Measurements from ENCODE around the gene ADARB2.

Gene ADARB2

DNA sequence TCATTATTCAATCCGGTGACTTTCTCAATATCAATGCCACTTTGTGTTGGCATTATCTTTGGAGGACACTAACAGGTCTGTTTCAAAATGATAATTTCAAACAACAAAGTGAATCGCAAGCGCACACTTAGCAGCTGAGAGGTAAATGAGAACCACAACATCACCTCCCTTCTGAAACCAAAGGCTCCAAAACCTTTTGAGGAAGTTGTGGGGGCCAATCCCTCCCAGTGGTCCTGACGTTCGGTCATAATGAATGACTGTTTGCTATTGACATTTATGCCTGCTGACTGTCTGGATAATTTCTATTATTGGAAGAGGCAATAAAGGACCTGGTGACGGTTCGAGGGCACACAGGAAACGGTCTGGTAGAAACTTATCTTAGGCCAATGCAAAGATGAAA, 1.8 kb downstream of the ADARB2 start:
- no peak for DNase-seq

DNA sequence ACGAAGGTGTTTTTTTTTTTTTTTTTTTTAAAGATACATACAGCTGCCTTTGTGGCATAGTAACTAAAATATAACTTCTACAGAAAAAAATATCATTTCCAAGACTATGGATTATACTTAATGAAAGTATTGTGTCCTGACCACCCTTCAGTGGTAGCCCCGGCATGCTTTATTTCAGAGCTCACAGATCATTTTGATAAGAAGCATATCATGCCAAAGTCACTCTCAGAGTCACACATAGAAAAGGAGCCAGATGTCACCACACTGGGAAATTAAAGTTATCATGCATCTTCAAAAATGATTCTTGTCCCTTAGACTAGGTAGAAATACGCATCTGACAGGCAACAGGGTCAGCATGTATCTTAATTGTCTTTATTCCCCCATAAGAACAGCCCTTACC, 3.0 kb downstream of the ADARB2 start:
- no peak for DNase-seq

GRCh38 chr10:1733720-1734119, 3.6 kb downstream of the ADARB2 start:
- no peak for DNase-seq

- DNase-seq: no peak
Measured at GRCh38 chr10:1732564-1732996, 4.7 kb downstream of the ADARB2 start.

DNA sequence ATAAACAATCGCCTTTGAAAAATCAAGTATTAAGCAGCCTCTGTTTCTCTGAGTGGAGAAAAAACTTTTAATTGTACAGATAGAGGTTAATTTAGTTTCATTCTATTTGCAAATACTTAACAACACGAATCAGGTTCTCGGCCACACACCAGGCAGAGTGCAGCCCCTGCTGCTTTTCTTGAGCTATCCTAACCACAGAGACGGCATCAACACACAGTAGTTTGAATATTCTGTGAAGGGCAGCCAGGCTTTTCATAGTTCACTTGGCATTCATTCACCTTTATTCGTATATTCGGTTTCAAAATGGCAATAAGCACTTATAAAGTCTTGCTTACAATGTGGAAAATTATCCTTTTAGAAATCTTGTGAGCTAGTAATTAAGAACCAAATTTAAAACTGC, 5.7 kb downstream of the ADARB2 start:
- no peak for DNase-seq

DNA sequence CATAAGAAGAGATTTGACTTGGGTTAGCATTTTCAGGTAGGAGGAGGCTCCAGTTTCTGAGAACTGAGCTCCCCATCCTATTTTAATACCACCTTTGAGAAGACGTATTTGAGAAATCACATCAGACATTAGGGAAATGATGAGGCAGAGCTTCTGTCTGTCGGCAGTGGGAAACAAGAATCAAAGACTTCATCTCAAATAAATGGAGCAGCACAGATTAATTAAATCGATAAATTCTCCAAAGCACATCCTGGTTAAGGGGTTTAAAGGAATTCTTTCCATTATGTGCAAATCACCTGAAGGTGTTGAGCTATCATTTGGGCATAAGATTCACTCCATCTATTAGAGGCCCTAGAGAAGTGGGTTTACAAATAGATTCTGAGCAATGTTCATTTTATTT, 7.6 kb downstream of the ADARB2 start:
- no peak for DNase-seq

- no peak for DNase-seq
Measured at GRCh38 chr10:1726861-1727260, 10.5 kb downstream of the ADARB2 start.

GRCh38 chr10:1724921-1725488, 12.3 kb downstream of the ADARB2 start:
- no peak for DNase-seq

- DNase-seq: no peak
Measured at GRCh38 chr10:1716839-1717238, 20.5 kb downstream of the ADARB2 start.

DNA sequence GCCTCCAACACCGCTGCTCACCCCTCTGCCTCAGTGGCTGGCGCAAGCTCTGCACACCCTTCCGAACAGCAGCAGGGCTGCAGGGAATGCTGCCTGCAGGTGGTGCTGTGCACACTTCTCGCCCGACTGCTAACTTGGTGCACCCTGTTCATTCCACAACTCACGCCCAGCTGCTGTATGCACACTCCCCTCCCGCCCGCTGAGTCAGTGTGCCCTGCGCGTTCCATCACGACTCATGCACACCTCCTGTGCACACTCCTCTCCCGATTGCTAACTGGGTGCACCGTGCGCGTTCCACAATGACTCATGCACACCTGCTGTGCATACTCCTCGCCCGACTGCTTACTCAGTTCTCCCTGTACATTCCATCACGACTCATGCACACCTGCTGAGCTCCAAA, 21.5 kb downstream of the ADARB2 start:
- DNase-seq: no peak

DNA sequence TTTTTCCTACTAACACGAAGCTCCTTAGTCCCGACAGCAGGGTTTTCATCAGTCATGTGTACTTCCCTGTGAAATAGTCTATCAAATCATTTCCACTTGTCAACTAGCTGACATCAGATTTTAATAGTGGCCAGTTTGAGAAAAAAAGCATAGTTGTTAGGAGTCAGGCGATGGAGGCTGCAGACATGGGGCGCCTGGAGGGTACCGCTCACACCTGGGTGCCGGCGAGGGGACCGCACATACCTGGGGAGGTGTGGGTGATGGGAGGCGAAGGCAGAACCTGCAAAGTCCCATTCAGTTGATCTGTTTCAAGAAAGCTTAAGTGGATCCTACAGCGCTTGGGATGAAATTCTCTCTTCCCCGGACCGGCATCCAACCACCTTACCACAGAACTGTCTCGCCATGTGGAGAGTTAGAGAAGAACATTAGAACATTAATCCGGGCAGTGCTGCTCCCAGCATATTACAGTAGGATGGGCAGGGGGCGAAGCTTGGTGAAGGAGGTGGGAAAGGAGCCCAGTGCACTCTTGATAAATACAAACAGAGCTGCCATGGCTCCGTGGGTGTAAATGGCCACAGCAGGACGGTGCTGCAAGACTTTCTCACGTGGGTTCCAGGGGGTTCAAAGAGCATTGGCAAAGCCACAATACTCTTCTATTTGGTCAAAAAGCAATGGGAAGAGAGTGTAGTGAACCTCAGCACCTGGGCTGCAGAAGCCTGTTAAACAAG, 24.2 kb downstream of the ADARB2 start:
- DNase-seq: no peak

GRCh38 chr10:1712314-1712713, 25.0 kb downstream of the ADARB2 start:
- no peak for DNase-seq

DNA sequence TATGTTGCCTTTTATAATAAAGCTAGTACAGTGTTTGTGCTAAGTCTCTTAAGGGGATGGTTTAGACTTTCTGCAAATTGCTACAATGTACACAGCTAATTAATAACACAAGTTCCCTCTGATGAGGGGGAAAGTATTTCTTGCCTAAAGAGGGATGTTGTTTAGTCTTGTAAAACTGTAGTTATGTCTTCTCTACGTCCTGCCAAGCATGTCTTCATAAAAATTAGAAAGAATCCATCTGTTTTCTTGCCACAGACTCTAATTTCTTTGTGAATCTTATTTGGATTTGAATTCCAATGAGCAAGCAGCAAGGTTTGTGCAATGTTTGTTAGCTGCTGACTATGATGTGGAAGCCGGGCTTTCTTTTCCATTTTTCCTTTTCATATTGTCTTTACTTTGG, 28.2 kb downstream of the ADARB2 start:
- no peak for DNase-seq

GRCh38 chr10:1708746-1709145, 28.6 kb downstream of the ADARB2 start:
- DNase-seq: no peak

DNA sequence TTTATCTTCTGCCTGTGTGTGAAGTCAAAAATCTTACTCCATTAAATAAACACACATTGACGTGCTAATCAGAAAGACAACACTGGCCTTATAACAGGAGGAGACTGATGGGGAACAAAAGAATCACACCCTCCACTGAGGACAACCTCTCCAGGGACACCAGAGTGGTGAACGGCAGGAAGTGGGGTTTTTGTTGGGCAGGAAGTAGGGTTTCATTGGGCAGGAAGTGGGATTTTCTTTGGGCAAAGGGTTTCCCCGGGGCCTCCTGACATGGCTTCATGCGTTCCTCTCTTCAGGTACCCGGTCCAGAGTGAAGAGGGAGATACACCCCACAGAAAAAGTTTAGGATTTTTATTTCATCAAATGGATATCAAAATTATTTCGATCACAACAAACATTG, 30.6 kb downstream of the ADARB2 start:
- no peak for DNase-seq

DNA sequence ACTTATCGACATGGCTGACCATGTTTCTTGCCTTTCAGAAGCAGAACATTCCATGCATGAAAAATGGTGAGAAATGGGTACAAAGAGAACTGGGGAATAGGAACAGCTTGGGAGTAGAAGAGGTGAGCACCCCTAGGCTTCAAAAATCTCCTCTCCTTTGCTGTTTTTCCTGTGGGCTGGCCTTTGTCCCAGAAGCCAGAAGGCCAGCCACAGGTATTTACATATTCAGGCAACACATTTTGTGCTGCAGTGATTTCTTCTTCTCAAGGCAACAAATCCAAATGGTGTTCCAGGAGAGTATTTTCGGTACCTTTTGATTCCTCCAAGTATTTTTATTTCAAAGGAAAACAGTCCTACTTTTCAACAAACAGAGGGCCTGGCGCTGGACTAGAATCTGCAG, 31.1 kb downstream of the ADARB2 start:
- no peak for DNase-seq

DNA sequence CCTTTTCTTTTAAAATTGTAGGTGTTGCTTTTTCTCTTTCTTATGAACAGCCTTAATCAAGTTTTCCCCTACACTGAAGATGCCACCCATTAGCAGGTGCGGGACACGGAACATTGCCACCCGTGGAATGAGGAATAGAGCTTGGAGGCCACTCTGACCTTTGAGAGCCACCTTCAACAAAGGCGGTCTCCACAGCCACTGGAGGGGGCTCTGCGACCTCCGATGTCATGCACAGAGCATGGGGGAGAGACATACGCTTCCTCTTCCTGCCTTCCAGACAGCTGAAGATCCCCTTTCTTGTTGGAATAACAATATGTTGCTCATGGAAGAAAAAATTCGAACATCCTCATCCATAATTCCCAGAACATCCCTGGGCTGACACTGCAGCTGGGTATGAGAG, 39.1 kb downstream of the ADARB2 start:
- no peak for DNase-seq

GRCh38 chr10:1696106-1696505, 41.2 kb downstream of the ADARB2 start:
- DNase-seq: no peak

- DNase-seq: no peak
Measured at GRCh38 chr10:1690086-1690485, 47.2 kb downstream of the ADARB2 start.

DNA sequence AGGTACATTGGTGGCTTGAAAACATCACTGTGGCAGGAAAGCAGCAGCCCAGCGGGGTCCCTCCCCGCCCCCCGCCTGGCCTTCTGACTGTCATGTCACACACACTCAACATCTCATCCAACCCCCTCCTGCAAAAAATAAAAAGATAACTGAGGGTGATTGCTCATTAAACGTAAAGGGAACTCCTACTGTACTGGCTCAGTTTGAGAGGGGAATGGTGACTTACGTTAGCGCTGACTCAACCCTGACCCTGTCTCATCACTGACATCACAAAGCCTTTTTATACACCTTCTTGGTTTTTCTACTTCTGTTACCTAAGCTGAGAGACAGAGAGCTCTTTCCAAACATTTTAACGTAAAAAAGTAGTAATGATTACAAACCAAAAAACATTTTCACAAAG, 48.8 kb downstream of the ADARB2 start:
- DNase-seq: no peak

- no peak for DNase-seq
Measured at GRCh38 chr10:1687623-1688150, 49.6 kb downstream of the ADARB2 start.

- no peak for DNase-seq
Measured at GRCh38 chr10:1687190-1687589, 50.1 kb downstream of the ADARB2 start.

- no peak for DNase-seq
Measured at GRCh38 chr10:1686491-1686749, 50.9 kb downstream of the ADARB2 start.

DNA sequence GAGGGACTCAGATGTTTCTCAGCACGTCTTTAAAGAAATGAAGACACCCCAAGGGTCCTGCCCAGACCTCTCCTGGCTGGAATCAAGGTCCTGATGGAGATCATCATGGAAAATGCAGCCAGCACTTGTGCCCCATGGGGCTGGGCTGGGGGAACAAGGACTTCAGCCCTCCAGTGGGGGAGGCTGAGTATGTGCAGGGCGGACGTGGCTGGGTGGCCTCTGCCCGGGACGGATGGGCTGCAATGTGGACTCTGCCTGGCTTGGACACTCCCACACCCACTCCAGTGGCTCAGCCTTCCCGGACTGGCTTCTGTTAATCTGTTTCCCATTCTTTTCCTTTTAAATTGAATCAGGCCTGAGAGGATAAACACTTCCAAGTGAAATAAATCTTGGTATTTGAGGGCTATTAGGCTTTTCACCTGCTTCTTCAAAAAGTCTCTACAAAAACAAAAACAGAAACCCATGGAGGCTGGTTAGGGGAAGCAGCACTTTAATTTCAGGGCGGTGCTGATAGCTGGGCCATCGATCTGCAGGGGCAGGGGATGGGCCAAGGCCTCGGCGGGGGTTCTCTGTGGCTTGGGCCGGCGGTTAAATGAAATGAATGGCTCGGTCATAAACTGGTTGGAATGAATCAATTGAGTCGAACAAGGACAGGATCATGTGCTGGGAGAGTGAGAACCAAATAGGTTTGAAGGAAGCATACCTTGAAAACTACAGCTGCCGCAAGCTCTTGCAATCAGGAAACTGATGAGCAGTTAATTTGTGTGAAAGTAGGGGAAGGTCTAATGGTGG, 51.4 kb downstream of the ADARB2 start:
- no peak for DNase-seq
